Fibroblast of lung (primary cell): ENCODE data around the gene COL8A1. TPM values are rescaled to one million over a fixed set of nuclear protein-coding genes. Genes with fewer than 3 reads are reported as not detected.

Experiments
- DNase-seq, 2 donors: peaks; one replicate each; pipeline versions ENCODE4 v3.0.0 to v3.0.0-alpha.2; 2010; ENCODE audit warnings: low read depth in 2 of 2
- H2AFZ ChIP-seq: 2 replicates; pipeline ENCODE4 v1.5.1; 2012; ENCODE audit warnings: low read length, control low read depth, inconsistent platforms
- H3K27ac ChIP-seq: 2 replicates; pipeline ENCODE4 v1.5.1; 2011; ENCODE audit warnings: low read length, control low read depth; ENCODE audit not compliant: insufficient read depth
- H3K27me3 ChIP-seq: 2 replicates; pipeline ENCODE4 v1.5.1; 2011; ENCODE audit warnings: mild to moderate bottlenecking, low read length; ENCODE audit not compliant: control insufficient read depth, insufficient read depth
- H3K36me3 ChIP-seq: 2 replicates; pipeline ENCODE4 v1.5.1; 2011; ENCODE audit warnings: low read length; ENCODE audit not compliant: control insufficient read depth, insufficient read depth
- H3K4me1 ChIP-seq: 2 replicates; pipeline ENCODE4 v1.5.1; 2011; ENCODE audit warnings: low read length; ENCODE audit not compliant: control insufficient read depth, insufficient read depth; ENCODE audit errors: extremely low read depth
- H3K4me2 ChIP-seq: 2 replicates; pipeline ENCODE4 v1.5.1; 2011; ENCODE audit warnings: low read length, control low read depth; ENCODE audit not compliant: insufficient read depth; ENCODE audit errors: extremely low read depth
- H3K4me3 ChIP-seq, 4 experiments: fragments of 200-600 bp in 1 of 4; sonication (generic) in 1 of 4; replicated peaks in 1 of 4; 2 replicates each; pipeline ENCODE4 v1.5.1; 2011 to 2016; ENCODE audit warnings: low read length in 4 of 4, low read depth in 3 of 4, mild to moderate bottlenecking in 3 of 4, control low read depth in 2 of 4, inconsistent platforms in 1 of 4, mixed read lengths in 1 of 4; ENCODE audit not compliant: insufficient read depth in 1 of 4; ENCODE audit errors: control extremely low read depth in 1 of 4
- H3K79me2 ChIP-seq: 2 replicates; pipeline ENCODE4 v1.5.1; 2012; ENCODE audit warnings: mild to moderate bottlenecking, low read length, inconsistent platforms; ENCODE audit not compliant: control insufficient read depth, insufficient read depth
- H3K9ac ChIP-seq: 2 replicates; pipeline ENCODE4 v1.5.1; 2011; ENCODE audit warnings: mild to moderate bottlenecking, low read length, control low read depth; ENCODE audit not compliant: insufficient read depth
- H3K9me3 ChIP-seq: 2 replicates; pipeline ENCODE4 v1.5.1; 2012; ENCODE audit warnings: low read depth, low read length; ENCODE audit not compliant: control insufficient read depth, insufficient read depth
- H4K20me1 ChIP-seq: 2 replicates; pipeline ENCODE4 v1.5.1; 2011; ENCODE audit warnings: low read length; ENCODE audit not compliant: control insufficient read depth, insufficient read depth; ENCODE audit errors: extremely low read depth
- EZH2 ChIP-seq: IDR thresholded peaks from 2 replicates; pipeline ENCODE4 v1.5.1; 2012; ENCODE audit warnings: low read length, control low read depth, mild to moderate bottlenecking; ENCODE audit errors: missing control alignments
- polyA plus RNA-seq, 2 donors: library from polyadenylated mRNA; depleted of rRNA in 1 of 2; stranded (reverse) in 1 of 2; unstranded in 1 of 2; fragments of >200 nt; gene quantifications; 2 replicates each; pipeline ENCODE4 v1.2.1, GENCODE V29; 2011 to 2012; ENCODE audit warnings: missing spikeins in 1 of 2
- total RNA-seq: library from RNA; depleted of rRNA; stranded (reverse); fragments of >200 nt; gene quantifications from 2 replicates; pipeline ENCODE4 v1.2.1, GENCODE V29; 2014
- TF ChIP-seq, protein P1 (sequence below), 2 donors: IDR thresholded peaks in 1 of 2; conservative IDR thresholded peaks in 1 of 2; 1 replicate in 1 of 2; 2 replicates in 1 of 2; pipeline ENCODE4 v1.5.1; 2011 to 2012; ENCODE audit warnings: low read length in 2 of 2, control low read depth in 1 of 2, inconsistent platforms in 1 of 2, low read depth in 1 of 2, mild to moderate bottlenecking in 1 of 2

The COL8A1 gene
- total and polyA plus RNA-seq, 2 donors (not counting 1 experiment from before 2014, with no cell fraction given) = 85.4 to 215 TPM

- Histone ChIP-seq H2AFZ (no peak overlapping the region), H3K4me3 (no peak overlapping the region), H3K79me2 (peaks cover 35% of the 10 kb centered on the region), H3K4me2 (no peak overlapping the region), H4K20me1 (no peaks in the 10 kb centered on the region), H3K9me3 (no peaks in the 10 kb centered on the region), H3K36me3 (no peaks in the 10 kb centered on the region), H3K9ac (no peak overlapping the region), H3K27ac (no peak overlapping the region), H3K4me1 (peaks cover 24% of the 10 kb centered on the region), H3K27me3 (no peaks in the 10 kb centered on the region)
- DNase-seq = no peak
- TF ChIP-seq EZH2 = no peak
- TF ChIP-seq, protein P1, sequence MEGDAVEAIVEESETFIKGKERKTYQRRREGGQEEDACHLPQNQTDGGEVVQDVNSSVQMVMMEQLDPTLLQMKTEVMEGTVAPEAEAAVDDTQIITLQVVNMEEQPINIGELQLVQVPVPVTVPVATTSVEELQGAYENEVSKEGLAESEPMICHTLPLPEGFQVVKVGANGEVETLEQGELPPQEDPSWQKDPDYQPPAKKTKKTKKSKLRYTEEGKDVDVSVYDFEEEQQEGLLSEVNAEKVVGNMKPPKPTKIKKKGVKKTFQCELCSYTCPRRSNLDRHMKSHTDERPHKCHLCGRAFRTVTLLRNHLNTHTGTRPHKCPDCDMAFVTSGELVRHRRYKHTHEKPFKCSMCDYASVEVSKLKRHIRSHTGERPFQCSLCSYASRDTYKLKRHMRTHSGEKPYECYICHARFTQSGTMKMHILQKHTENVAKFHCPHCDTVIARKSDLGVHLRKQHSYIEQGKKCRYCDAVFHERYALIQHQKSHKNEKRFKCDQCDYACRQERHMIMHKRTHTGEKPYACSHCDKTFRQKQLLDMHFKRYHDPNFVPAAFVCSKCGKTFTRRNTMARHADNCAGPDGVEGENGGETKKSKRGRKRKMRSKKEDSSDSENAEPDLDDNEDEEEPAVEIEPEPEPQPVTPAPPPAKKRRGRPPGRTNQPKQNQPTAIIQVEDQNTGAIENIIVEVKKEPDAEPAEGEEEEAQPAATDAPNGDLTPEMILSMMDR (conservative IDR thresholded peaks at IDR 0.05 in 1 of 2, IDR thresholded peaks at IDR 0.05 in 1 of 2; ENCODE audit: low read depth in 1 of 2, low read length in 2 of 2) = no peak
These were observed 5.6 kb downstream of the COL8A1 start for GRCh38 chr3:99644017-99644416.

DNA sequence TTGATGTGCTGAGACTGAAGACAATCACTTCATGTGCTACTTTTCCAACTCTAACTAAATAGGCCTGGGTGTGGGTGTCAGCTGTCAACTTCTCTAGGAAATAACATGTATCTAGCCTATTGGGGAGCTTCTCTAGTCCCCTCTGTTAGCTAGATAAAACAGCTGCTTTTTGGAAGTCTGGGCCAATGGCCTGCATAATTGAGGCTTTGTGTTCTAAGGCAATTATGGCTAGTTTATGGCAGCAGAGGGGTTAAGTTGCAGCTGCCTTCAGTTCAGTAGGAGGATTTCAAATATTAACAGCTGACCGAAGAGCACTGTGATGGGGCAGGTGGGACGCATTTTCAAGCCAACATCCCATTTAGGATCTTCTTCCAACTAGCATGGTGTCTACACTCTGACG lies 6.4 kb downstream of the COL8A1 start:
- no peak for DNase-seq
- Histone ChIP-seq H3K27ac (no peak overlapping the region), H3K79me2 (peaks cover 36% of the 10 kb centered on the region), H3K9me3 (no peaks in the 10 kb centered on the region), H3K36me3 (no peaks in the 10 kb centered on the region), H4K20me1 (no peaks in the 10 kb centered on the region), H3K4me1 (peaks cover 24% of the 10 kb centered on the region), H3K4me3 (no peak overlapping the region), H3K27me3 (no peaks in the 10 kb centered on the region), H3K9ac (no peak overlapping the region), H2AFZ (no peak overlapping the region), H3K4me2 (no peak overlapping the region)
- TF ChIP-seq, protein P1 (conservative IDR thresholded peaks at IDR 0.05 in 1 of 2, IDR thresholded peaks at IDR 0.05 in 1 of 2; ENCODE audit: low read depth in 1 of 2, low read length in 2 of 2) = no peak

- Histone ChIP-seq H3K4me3 (no peak overlapping the region), H3K27me3 (no peaks in the 10 kb centered on the region), H3K4me2 (peak overlapping the region; percentile 0), H2AFZ (no peak overlapping the region), H3K4me1 (peaks cover 24% of the 10 kb centered on the region), H3K27ac (peak overlapping the region; percentile 31), H3K9me3 (no peaks in the 10 kb centered on the region), H3K36me3 (no peaks in the 10 kb centered on the region), H3K79me2 (peaks cover 36% of the 10 kb centered on the region), H4K20me1 (no peaks in the 10 kb centered on the region), H3K9ac (no peak overlapping the region)
- DNase-seq = peak; percentile 81 to 85
- TF ChIP-seq EZH2 = no peak
- TF ChIP-seq, protein P1 (conservative IDR thresholded peaks at IDR 0.05 in 1 of 2, IDR thresholded peaks at IDR 0.05 in 1 of 2; ENCODE audit: low read depth in 1 of 2, low read length in 2 of 2) = peak; percentile 67 to 90
These were observed 7.1 kb downstream of the COL8A1 start for GRCh38 chr3:99645277-99646106.
